NCI-H69 (cell line): Measurements from ENCODE around the gene ACAP3.

ENCODE experiments used
- DNase-seq: peaks from one replicate; lab custom pipeline; 2025; lab: John Stamatoyannopoulos, UW

Gene ACAP3

DNA sequence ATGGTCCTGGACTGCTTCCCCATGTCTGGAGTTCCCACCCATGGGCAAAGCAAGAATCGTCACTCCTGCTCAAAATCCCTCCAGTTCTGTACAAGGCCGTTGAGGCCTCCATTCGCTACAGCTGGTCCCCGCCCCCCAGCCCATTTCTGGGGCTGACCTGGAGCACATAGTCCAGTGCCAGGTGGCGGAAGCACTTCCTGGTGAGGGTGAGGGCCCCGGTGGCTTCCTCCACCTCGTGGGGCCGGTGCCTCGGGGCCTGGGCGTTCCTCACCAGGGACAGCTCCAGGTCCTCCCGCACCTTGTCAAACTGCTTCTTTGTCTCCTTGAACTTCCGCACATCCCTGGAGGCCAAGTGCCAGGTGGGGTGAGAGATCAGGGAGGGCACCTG lies 7.4 kb downstream of the ACAP3 start:
- no peak for DNase-seq

DNA sequence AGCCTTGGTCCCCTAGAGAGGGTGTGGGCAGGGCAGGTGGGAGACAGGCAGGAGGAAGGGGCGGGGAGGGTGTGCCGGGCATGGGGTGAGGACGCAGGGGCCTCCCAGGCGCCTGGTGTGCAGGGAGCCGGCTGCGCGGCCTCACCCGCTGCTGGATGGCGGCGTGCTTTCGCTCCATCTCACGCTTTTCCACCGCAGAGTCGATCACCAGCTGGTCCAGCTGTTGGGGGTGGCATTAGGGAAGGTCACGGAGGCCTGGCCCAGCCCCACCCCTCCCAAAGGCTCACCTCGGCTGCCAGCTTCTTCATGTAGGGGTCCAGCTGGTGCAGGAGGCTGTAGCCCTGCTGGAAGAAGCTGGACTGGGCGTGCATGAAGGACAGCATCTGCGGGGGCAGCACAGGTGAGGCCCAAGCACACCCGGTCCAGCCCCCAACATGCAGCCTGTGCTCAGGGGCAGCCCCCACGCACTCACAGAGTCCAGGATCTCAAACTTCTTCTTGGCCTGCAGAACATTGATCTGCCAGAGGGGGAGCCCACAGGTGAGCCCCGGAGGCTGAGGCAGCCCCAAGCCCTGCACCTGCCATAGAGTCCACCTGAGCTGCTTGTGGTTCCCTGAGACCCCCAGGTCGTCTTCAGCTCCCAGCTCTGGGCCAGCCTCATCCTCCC lies 7.9 kb downstream of the ACAP3 start:
- peak; percentile 32 for DNase-seq

DNA sequence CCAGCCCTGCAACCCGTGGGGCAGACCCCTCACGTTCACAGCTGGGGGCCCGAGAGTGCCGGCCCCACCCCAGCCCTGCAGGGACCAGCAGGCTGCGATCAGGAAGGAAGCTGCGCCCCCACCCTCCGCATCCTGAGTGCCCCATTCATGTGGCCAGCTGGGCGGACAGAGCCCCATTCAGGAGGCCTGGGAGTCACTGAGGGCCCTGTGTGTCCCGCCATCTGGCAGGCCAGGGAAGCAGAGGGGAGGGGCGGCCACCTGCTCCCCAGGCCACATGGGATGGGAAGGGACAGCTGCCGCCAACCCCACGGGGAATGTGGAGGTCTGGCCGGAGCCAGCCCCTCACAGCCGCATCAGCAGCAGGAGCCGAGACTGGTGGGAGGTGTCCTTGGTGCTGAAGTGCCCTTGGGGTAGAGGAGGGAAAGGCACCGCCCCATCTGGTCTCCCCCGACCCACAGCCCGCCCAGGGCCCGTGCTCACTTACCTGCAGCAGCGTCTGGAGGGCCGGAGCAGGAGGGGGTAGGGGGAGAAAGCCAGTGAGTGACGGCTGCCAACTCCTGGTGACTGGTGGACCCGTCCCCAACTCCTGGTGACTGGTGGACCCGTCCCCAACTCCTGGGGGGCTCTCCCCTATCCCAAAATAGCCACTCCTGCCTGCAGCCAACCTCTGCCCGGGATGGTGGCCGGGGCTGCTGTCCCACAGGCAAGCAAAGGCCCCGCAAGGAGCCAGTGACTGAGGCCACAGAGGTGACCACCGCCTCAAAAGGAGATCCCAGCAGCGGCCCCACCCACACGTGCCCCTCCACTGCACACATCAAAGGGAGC lies 8.7 kb downstream of the ACAP3 start:
- peak; percentile 68 for DNase-seq

DNA sequence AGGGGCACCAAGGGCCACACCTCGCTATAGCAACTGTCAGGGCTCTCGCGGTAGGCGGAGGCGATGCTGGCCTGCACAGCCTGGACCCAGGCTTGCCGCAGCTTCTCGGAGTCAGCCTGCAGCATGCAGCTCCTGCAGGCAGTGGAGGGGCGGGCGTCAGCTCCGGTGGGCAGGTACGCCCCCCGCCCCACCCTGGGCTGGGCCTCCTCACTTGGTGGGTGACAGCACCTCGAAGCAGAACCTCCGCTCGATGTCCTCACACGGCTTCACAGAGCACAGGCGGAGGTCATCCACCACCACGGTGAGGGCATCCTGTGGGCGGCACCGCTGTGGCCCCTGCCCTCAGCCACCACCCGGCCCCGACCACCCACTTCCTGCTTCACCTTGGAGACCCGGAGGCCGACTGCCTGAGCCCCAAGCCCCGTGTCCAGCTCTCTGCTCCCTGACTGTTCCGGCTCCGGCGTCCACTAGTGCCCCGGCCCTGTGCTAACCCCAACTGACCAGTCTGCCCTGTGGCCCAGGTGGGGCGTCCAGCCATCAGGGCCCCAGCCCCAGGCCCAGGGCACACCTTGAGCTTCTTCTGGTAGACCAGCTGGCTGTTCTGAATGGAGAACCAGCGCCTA lies 9.8 kb downstream of the ACAP3 start:
- DNase-seq: no peak

DNA sequence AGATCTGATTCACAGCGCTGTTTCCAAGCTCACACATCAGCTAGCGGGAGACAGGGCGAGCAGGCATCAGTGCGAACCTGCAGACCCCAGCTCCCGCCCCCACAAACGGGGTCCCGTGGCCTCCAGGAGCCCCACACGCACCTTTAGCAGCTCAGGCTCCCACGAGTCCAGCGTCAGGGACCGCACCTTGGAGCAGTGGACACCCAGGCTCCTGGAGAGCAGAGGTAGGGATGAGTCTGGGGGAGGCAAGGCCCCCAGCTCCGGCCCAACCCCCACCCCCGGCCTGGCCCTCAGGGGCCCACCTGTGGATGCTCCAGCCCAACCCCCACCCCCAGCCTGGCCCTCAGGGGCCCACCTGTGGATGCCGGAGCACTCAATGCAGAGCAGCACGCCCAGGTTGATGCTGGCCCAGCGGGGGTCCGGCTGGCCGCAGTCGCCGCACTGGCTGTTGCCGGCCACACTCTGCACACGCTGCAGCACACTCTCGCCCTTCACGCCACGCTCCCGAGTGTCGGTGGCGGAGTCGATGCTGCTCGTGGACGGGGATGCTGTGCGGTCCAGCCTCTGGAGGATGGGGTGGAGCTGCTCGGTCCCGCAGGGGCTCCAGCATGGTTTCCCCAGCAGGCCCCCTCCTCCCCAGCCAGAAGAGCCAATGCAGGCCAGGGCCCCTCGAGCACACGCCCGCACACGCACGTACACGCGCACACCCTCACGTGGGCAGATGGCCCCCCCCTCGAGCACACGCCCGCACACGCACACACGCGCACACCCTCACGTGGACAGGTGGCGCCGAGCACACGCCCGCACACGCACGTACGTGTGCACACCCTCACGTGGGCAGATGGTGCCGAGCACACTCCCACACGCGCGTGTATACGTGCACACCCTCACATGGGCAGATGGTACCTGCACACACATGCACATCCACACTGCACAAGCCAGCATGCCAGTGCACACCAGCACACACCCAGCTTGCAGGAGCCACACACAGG lies 11.4 kb downstream of the ACAP3 start:
- DNase-seq: no peak

DNA sequence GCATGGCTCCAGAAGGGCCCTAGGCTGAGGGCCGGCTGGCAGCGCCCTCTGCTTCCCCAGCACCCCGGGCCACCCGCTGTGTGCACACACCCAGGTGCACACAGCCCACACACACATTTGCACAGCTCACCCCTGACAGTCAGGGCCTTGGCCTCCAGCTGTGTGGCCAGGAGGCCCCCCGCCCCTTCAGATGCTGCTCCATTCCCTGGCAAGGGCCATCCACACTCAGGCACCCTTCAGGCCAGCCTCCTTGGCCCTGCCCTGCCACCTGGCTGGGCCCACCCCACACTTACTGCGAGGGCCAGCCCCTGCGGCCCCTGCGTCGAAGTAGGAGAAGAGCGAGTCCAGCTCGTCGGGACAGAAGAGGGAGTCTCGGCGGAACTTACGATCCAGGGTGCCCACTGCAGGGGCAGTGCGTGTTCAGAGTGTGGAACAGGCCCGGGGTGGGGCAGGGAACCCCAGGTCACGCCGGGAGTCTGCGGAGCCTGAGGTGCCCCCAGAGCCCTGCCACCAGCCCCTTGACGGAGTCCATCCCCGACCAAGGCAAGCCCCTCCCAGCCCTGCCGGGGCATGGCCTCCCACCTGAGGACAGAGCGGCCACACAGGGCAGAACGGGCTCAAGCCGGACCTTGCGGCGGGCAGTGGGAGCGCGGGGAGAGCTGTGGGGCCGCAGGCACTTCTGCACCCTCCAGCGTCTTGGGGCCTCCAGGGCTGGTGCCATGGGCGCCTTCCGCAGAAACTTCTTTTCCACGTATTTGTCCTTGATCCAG lies 12.4 kb downstream of the ACAP3 start:
- no peak for DNase-seq

DNA sequence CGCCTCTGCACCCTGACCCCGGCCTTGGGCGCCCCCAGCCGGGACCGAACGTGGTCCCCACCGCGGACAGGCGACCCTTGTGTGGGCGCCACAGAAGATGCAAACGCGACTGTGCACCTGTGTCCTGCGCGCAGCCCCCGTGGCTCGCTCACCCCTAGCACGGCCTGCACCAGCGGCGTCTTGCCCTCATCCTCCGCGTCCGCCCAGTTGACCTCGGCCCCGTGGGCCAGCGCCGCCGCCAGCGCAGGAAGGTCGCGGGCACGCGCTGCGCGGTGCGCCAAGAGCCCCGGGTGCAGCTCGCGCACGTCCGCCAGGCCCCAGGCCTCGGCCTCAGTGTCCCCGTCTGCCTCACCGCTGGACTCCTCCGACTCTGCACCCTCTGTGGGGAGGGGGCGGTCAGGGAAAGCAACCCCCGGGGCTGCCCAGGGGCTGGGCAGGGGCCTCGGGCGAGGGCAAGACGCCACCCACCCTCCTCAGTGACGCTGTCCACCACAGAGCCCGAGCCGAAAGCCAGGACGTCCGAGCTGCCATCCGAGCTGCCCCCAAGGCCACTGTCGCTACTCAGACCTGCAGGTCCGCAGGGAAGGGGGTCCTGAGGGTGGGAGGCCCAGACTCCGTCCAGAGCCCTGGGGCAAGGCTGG lies 13.4 kb downstream of the ACAP3 start:
- no peak for DNase-seq

DNA sequence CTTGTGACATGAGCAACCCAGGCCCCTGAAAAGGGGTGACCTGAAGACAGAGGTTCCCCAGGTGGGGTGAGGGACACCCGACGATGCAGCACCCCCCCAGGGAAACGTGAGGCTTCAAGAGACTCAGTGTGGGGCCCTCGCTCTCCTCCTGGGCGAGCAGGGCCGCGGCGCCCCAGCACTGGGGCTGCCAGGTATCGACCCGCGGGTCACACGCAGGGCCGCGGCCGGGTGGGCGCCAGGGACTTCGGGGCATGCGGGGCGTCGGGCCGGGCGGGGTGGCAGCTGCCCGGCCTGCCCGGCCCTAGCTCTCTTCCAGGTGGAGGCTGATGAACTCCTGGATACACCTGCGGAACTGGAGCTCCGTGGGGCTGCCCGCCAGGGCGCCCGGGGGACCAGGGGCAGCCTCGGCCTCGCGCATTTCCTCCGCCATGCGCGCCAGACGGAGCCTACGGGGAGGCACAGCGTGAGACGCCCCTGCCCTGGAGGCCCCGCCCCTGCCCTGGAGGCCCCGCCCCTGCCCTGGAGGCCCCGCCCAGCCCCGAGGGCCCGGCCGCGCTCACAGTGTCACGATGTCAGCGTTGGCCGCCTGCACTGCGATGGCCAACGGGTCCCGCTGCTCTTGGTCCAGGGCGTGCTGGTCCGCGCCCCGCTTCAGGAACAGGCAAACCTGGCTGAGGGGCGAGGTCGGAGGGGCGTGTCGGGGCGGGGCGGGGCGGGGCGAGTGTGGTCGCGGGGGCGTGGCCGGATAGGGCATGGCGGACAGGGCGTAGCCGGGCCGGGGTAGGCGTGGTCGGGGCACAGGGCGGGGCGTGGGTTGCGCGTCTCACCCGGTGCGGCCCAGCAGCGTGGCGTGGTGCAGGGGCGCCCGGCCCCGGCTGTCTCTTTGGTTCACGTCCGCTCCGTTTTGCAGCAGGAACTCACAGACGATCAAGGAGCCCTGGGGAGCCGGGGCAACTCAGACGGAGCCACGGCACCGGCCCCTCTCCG lies 14.2 kb downstream of the ACAP3 start:
- DNase-seq: no peak

DNA sequence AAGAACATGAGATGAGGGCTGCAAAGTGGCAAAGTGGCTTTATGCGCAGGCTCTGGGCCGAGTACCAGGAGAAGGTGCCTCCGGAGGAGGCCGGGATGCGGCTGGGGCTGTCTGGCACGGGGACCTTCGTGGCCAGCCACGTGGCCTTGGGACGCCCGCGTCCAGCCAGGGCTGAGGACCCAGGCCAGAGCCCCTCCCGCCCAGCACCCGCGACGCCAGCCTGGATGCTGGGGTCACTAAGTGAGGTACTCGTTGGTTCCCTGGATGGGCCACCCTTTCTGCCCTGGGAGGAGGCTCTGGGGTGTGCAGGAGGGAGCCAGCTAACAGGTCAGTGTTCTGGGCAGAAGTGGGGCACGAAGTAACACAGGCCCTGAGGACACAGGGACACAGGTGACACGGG lies 14.9 kb downstream of the ACAP3 start:
- no peak for DNase-seq

DNA sequence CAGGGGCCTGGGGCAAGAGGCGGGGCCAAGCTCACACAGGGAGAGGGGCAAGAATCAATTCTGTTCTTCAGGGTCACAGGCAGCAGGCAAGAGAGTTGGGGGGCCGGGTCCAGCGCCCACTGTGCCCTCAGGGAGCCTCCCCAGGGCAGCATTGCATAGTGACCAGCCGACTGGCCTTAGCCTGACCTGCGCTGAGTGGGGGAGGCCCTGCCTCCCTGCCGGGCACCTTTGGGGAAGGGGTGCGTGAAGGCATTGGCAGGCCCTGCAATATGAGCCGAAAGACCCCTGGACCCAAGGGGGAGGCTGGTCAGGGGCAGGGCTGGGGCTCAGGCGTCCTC lies 15.3 kb downstream of the ACAP3 start:
- no peak for DNase-seq

DNA sequence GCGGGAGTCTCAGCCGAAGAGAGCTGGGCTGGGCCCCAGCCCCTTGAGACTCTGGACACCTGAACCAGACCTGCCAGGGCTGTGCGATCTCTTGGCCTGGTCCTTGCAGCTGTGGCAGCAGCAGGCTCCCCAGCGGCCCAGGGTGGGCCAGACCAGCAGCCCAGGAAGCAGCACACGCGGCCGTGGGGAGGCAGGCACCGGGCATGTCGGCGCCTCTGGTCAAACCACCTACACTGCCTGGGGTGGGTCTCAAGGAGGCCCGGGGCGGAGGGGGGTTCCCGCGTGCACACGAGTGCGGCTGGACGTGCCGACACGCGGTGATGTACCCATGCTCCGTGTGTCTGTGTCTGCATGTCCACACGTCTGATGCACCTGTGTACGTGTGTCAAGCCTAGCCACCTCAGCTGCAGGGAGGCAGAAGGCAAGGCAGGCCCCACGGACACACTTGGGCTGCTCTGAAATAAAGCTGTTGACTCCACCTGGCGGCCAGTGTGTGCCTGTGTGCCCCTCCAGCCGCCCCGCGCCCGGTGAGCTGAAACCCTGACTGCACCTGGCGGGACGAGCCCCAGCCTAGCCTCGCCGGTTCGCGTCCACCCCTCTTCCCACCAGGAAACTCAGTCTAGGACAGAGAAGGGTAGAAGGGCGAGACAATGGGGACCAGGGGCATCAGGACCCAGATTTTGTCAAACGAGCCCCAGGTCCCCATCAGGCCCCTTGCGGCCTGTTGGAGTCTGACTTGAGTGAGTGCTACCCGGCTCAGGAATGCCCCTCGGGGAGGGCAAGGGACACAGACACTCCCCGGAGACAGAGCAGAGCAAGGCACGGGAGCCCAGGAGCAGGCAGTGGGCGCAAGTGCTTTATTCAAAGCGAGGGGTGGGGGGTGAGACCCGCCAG lies 15.9 kb downstream of the ACAP3 start:
- DNase-seq: peak; percentile 80

DNA sequence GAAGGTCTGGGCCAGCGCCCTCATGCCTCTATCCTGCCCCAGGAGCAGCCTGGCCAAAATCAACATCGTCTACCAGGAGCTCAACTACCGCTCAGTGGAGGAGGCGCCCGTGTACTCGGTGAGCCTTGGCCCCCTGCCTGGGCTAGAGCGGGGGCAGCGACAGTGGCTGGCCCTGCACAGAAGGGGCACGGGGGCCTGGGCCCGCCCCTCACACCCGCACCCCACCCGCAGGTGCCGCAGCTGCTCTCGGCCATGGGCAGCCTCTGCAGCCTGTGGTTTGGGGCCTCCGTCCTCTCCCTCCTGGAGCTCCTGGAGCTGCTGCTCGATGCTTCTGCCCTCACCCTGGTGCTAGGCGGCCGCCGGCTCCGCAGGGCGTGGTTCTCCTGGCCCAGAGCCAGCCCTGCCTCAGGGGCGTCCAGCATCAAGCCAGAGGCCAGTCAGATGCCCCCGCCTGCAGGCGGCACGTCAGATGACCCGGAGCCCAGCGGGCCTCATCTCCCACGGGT lies 16.7 kb downstream of the ACAP3 start:
- DNase-seq: peak; percentile 66

DNA sequence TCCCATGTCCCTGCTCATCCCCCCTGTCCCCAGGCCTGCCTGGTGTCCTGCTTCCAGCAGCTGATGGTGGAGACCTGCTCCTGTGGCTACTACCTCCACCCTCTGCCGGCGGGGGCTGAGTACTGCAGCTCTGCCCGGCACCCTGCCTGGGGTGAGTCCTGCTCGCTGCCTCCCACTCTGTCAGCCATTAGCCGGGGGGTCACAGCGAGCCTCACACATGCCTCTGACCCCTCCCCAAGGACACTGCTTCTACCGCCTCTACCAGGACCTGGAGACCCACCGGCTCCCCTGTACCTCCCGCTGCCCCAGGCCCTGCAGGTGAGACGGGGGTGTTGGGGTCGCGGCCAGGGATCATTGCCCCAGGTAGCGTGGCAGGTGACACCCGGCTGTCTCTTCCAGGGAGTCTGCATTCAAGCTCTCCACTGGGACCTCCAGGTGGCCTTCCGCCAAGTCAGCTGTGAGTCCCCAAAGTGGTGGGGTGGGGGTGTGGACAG lies 17.4 kb downstream of the ACAP3 start:
- DNase-seq: peak; percentile 56

DNA sequence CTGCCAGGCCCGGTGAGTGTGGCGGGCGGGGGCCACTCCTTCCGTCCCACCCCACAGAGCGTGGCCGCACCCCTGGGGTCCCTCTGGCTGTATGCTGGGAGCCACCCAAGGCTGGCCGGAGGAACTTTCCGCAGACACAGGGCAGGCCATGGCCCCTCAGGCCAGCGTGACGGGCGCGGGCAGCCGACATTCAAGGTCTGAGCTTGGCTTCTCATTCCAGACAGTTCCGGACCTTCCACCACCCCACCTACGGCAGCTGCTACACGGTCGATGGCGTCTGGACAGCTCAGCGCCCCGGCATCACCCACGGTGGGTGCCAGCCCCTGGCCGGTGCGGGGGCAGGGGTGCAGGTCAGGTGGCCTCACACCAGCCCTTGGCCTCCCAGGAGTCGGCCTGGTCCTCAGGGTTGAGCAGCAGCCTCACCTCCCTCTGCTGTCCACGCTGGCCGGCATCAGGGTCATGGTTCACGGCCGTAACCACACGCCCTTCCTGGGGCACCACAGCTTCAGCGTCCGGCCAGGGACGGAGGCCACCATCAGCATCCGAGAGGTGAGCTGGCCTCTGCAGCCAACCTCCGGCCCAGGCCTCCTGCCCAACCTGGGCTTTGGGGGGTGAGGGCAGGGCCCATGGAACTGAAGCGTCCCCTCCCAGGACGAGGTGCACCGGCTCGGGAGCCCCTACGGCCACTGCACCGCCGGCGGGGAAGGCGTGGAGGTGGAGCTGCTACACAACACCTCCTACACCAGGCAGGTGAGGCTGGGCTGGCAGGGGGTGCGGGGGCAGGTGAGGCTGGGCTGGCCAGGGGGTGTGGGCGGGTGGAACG lies 20.2 kb downstream of the ACAP3 start:
- DNase-seq: peak; percentile 47

DNA sequence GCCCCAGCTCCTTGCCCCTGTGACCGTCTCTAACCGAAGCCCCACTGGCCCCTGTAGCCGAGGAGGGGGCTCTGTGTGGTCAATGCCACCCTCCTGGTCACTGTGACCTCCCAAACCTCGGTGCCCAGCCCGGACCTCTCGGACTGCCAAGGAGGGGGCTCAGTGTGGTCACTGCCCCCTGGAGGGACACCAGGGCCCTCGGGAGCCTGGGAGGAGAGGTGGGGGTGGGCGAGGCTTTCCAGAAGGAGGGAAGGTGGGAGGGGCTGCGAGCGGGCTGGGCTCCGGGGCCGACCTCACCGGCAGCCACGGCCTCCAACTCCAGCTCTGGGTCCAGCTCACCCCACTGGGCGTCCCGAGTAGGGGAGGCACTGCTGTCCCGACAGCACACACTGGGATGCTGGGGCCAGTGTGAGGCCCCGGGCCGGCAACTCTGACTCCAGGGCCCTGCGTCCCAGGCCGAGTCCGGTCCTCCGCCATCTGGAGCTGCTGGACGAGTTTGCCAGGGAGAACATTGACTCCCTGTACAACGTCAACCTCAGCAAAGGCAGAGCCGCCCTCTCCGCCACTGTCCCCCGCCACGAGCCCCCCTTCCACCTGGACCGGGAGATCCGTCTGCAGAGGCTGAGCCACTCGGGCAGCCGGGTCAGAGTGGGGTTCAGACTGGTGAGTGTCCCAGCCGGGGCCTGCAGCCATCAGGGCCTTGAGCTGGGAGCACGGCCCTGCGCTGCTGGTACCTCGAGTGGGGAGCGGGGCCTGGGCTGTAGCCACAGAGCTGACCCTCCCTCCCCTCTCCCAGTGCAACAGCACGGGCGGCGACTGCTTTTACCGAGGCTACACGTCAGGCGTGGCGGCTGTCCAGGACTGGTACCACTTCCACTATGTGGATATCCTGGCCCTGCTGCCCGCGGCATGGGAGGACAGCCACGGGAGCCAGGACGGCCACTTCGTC lies 21.1 kb downstream of the ACAP3 start:
- no peak for DNase-seq
